H1 (cell line): ENCODE measurements around the gene DYNC1H1.

ENCODE experiments used
- CTCF ChIP-seq, 3 experiments: IDR thresholded peaks; 1 replicate in 2 of 3; 2 replicates in 1 of 3; pipeline versions ENCODE4 v1.5.1 to v1.6.1; 2011; ENCODE audit warnings: low read length in 3 of 3, mild to moderate bottlenecking in 3 of 3, inconsistent platforms in 2 of 3, low read depth in 1 of 3, moderate library complexity in 1 of 3; ENCODE audit not compliant: insufficient read depth in 1 of 3; ENCODE audit errors: control extremely low read depth in 1 of 3
- POLR2A ChIP-seq, 2 experiments: IDR thresholded peaks; 1 replicate in 1 of 2; 2 replicates in 1 of 2; pipeline ENCODE4 v1.6.1; 2011; ENCODE audit warnings: low read depth in 2 of 2, low read length in 2 of 2, mild to moderate bottlenecking in 2 of 2; ENCODE audit errors: control extremely low read depth in 1 of 2
- SP4 ChIP-seq: IDR thresholded peaks from 2 replicates; pipeline ENCODE4 v1.6.1; 2012; ENCODE audit warnings: low read length, inconsistent platforms

- TF ChIP-seq CTCF (IDR thresholded peaks at IDR 0.05; ENCODE audit: control extremely low read depth in 1 of 3, insufficient read depth in 1 of 3, low read depth in 1 of 3, low read length in 3 of 3), result no peak
- no peak for TF ChIP-seq SP4
- TF ChIP-seq POLR2A (IDR thresholded peaks at IDR 0.05; ENCODE audit: control extremely low read depth in 1 of 2, low read depth in 2 of 2, low read length in 2 of 2), result no peak
Observed at GRCh38 chr14:102085948-102086708, 121.8 kb downstream of the DYNC1H1 start.
